Right forelimb (tissue), 1 donor: ENCODE data around the gene ABLIM2.
A peak's percentile ranks its signal among the peaks of the same experiment; 100 is the strongest.

ENCODE experiments used
- DNase-seq: peaks from one replicate; pipeline ENCODE4 v3.0.0-alpha.2; 2018

The ABLIM2 gene

DNA sequence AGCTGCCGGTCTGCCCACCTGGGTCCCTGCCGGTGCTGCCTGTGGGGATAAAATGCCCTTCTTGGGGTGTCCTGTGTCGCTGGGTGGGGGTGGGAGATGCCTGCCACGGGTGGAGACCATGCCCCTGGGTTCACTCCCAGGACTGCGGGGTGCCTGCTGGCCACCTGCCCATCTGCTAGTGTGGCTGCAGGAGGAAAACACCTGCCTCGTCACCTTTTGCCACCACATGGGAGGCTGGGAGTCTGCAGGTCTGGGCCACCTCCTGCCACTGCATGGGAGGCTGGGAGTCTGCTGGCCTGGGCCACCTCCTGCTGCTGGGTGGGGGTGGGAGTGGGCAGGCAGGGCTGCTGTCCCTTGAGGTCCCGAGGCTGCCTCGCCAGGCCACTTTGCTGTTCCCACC, 160.2 kb downstream of the ABLIM2 start:
- DNase-seq: no peak

DNA sequence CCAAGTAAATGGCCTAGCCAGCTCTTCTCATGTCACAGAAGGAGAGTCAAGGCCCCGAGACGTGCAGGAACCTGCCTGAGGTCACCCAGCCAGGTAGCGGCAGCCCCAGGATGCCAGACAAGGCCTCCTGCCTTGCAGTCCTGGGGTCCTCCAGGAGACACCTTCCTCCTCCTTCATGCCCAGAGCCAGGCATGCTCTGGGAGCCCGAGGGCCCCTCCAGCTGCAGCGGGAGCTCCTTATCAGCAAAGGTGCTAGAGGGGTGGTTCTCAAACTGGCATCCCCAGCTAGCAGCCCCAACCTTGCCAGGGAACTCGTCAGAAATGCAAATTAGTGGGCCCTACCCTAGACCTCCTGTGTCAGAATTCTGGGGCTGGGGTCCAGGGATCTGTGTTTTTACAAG, 162.7 kb downstream of the ABLIM2 start:
- no peak for DNase-seq

DNA sequence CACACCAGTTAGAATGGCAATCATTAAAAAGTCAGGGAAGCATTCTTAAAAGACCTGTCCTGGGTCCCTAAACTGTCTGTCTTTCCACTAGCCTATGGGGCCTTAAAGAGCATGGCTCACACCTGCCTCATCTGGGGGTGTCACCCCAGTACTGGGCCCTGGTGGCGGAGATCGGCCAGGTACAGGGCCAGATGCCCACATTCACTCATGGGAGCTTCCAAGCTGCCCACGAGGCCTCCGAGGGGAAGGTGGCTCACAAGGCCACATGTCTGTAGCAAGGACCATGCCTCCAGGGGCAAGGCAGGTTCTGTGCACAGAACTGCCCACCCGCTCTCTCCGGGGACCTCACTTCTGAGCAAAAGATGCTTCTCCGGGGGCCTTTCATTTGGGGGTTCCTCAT, 163.5 kb downstream of the ABLIM2 start:
- no peak for DNase-seq

DNA sequence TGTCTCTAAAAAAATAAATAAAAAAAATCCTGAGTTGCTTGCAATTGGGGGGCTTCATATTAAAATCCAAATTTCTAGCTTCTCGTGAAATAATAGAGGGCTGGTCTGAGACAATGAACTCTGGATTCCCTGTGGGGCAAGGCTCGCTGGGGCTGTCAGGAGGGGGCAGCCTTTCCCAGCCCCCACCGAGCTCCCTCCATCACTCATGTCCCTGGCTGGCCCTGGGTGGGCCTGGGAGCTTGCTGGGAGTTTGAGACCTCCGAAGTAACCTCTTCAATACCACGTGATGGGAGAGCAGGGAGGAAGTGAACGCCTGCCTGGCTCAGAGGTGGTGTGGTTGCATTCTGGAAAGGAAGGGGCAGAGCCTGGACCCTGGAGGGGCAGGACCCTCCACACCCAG, 164.9 kb downstream of the ABLIM2 start:
- no peak for DNase-seq

DNA sequence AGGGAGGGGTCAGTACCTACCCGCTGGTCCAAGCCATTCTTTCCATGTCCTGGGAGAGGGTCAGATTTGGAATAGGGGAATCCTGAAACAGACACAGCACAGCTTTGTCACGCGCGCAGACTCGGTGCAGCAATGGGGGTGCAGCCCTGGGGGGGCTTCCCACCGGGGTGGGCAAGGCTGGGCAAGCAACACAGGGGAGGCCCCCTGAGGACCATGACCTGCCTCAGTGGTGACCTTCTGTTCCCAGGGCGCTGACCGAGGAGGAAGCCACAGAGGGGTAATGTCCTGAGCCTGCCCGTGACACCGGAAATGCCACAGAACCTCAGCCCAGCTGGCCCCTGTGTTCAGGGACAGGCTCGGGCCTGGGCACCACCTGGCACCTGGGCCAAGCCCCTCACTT, 165.8 kb downstream of the ABLIM2 start:
- no peak for DNase-seq

DNA sequence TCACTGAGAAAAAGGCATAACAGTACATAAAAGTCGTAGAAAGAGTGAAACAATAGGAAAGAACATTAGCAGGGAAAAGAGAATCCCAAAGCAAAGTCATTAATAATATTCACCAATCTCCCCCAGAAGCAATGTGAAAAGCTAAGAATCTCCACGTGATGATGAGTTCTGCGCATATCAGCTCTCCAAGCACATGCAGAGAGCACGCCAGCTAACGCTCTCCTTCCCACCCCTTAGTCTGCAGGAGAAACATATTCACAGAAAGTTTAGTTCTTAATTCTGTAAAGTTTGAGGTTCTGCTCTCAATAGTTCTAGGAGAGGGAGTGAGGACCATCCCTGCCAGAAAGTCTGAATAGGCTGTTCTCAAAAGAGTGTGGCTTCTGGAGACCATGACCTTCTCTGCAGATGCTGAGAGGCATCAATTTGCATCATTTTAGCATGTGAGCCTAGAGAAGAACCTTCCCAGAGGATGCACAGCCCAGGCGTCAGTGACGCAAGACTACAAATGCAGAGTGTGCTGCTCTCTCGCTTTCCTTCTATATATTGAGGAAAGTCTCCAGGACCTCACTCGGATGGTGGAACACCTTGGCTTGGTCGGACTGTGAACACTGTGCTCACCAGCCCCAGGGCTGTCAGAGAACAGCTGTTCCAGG, 167.7 kb downstream of the ABLIM2 start:
- DNase-seq: no peak

DNA sequence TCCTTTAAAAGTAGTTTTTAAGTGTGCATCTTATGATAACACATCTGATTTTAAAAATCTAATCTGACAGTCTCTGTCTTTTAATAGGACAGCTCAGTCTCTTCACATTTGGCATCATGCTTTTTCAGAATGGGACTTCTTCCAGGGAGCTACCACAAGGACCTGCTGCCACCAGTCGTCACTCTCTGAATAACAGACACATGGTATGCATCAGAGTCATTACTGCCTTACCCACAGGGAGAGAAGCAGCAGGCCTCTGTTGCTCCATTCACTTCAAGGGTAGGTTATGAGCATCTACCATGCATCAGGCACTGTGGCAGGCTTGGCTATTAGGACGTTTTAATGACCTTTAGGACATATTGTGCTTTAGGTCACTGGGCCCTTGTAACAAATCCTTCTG, 169.0 kb downstream of the ABLIM2 start:
- DNase-seq: no peak

DNA sequence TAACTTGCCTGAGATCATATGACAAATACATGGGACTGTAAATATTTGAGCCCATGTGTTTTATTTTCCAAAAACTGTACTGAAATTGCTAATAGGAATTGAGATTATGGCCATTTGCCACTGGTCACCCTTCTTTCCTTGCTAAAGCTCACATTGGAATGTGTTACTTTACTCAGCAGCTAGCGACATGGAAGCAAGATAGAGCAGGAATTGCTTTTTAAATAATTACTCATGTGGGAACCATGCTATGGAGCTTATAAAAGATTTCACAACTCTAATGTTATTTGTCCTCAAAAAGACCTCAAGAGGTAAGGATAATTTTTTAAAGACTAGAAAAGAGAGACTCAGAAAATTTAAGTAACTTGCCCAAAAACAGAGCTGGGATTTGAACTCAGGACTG, 170.2 kb downstream of the ABLIM2 start:
- DNase-seq: no peak

DNA sequence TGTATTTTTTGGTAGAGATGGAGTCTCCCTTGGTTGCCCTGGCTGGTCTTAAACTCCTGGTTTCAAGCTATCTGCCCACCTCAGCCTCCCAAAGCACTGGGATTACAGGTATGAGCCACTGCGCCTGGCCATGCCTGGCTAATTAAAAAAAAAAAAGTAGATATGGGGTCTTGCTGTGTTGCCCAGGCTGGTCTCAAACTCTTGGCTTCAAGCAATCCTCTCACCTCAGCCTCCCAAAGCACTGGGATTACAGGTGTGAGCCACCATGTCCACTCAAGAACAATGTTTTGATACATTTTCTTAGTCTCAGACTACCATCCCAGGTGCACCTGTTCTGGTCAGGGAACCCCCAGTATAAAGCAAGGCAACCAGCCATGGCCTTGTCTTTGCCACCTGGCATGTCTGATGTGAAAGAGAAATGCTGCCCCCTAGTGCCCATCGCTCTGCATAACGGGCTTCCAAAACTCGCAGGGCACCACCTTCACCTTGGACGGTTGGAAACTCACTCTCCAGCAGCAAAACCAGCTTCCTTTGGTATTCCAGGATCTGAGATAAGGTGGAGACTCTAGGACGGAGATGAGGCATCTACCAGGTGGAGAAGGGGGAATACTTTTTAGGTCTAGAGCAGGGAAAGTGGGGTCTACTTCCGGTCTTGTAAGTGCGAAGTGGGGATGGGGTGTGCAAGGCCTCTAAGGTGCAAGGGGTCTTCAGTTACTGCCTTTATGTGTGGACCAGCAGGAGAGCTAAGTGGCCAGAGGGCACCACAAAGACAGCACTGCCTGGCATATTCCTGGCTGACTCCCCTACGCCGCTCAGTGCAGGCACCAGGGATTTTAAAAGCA, 171.2 kb downstream of the ABLIM2 start:
- DNase-seq: peak; percentile 83

DNA sequence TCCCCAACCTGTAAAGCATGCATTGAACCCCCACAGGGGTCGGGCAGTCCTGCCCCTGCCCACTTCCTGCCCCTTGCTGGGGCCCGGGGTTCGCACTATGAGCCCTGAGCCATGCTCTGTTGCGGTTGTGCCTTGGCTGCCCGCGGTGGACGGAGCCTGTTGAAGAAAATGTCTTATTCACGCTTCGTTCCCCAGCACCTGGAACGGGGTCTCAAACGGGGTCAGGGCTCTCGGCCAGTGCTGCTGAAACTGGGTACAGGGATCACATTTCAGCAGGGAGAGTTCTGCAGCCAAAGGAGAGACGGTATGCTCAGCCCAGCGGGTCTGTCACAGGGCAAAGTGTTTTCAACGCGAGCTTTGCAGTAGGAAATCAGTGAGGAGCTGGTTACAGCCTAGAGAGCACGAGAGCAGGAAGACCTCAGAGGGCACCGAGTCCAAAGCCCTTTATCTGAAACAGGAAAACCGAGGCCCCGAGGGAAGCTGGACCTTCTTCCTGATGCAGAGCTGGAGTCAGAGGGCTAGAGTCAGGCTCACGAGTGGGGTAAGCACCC, 172.6 kb downstream of the ABLIM2 start:
- no peak for DNase-seq

DNA sequence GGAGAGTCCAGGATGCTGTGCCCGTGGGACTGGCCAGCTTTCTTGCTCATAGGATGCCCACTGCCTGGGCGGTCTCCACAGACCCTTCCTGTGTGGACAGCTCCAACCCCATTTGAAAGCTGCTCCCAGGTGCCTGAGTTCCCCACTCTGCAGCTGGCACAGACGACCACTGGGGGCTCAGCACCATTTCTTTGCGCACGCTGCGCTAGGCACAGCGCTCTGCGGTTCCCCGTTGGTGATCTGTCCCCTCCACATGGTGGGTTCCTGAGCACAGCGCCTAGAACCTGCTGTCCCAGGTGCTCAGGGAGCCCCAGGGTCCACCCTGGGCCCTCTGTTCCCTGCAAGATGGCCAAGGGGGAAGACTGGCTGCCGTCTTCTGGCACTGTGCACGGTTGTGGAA, 173.5 kb downstream of the ABLIM2 start:
- no peak for DNase-seq

DNA sequence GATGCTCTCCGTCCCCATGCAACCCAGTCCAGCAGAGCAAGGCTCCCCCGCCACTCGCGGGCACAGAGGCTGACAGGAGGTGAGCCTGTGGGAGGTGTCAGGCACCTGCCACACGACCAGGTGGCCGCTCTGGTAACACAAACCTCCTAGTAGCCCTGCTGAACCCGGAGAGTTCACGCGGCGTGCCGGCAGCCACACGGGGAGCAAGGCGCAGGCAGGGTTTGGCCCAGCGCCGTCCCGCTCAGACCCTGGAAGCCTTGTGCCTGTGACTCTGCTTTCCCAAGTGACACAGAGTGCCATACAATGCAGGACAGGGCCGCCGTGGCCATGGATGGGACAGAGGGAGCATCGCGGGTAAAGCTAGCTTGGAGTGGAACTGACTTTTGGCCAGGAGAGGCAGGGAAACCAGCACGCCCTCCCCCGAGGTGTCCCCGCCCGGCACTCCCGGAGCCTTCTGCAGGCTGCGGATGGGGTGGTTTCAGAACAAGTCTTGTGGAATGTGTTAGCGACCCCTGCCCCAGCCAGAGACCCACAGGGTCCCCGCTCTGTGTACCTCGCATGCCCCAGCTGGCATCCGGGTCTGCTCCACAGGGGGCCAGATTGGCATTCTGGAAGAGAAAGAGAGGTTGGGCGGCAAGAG, 174.2 kb downstream of the ABLIM2 start:
- DNase-seq: no peak

DNA sequence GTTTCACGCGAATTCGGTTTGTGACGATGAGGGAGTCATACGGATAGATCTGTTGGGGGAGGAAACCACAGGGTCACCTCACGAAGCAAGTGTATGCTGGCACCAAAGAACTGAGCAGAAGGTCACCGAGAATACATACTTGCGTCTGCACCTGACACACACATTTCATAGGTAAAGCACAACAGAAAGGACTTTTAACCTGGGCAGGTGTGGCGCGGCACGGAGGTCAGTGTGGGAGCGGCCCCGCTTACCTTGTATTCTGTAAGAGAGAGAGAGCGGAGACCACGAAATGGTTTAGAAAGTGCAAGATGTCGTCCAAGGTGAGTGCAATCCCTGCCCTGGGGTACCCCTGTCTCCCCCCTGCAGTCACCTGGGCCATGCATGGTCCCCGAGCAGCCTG, 175.3 kb downstream of the ABLIM2 start:
- DNase-seq: no peak

DNA sequence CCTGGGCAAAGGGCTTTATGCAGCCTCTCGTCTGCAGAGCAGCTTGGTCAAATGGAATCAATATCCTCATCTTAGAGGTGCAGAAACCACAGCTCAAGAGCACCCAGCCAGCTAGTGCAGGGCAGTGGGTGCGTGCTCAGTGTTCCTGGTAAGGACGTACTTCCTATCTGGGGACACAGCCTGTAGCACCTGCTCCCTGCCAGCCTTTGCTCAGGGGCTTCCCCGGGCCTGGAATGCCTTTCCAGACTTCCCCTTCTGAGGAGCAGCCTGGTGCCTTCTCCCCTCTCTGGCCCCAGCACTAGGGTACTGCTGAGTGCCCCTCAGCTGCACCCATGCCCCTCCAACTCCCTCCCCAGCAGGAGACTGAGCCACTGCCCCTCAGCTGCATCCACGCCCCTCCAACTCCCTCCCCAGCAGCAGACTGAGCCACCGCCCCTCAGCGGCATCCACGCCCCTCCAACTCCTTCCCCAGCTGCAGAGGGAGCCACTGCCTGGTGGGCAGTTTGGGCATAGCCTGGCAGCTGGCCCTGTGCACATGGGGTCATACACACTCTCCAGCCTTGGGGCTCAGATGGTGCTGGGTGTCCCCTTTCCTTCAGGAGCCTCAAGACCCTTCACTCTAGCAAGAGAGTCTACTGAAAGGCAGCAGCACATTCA, 176.7 kb downstream of the ABLIM2 start:
- no peak for DNase-seq

DNA sequence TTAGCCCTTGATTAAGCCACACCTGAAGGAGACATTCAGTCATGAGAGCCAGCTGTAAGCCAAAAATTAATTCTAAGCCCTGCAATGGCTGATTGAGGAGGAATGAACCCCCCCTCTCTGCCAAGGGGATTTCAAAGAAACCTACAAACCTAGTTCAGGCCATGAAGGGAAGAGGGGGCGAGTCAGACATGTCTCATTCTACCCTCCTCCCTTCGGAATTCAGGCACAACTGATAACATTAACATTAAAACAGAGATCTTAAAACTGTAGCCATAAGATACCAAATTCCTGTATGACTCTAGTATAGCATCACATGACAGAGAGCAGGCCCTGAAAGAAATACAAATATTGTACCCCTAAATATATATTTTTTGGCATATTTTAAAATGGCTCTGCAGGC, 178.6 kb downstream of the ABLIM2 start:
- no peak for DNase-seq

DNA sequence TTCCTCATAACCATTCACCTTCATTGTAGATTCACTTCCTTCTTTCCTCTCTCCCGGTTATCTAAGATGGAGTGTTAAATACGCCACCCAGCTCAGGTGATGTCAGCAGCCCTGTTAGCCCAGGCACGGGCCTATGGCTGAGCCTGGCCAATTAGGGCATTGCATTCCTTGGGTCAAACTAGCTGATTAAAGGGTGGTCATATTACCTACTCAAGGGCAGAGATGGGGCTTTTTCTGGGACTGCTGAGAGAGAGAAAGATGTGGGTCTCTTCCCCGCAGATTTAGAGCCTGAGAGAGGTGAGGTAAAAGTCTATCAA, 179.0 kb downstream of the ABLIM2 start:
- no peak for DNase-seq

DNA sequence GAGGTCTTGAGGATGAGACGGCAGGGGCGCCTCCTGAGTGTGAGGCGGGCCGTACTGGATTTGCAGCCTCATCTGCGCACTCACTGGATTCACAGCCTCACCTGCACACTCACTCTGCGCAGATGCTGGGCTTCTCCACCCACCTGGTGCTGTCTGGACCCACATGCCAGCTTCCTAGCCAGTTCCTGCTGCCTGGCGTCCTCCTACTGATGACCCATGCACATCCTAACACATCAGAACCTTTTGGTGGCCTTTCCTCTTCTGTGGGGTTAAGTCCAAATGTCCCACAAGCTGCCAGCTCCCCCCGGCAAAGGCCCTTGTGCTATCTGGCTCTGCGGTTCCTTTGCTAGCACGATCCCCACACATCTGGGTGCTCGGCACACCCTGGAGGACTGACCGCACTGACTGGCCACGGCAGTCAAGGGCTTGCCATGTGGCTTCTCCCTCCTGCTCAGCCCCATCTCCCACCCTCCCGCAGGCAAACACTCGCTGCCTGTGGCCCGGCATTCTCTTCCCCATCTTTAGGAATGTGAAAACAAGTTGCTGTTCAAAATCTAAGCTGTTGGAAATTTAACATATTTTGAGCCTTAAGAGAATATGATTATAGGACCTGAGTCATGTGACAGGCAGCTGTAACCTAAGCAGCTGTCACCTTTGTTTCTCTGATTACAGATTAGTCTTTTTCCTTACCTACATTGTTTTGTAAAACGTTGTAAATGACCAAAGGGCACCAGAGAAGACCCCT, 179.5 kb downstream of the ABLIM2 start:
- no peak for DNase-seq

DNA sequence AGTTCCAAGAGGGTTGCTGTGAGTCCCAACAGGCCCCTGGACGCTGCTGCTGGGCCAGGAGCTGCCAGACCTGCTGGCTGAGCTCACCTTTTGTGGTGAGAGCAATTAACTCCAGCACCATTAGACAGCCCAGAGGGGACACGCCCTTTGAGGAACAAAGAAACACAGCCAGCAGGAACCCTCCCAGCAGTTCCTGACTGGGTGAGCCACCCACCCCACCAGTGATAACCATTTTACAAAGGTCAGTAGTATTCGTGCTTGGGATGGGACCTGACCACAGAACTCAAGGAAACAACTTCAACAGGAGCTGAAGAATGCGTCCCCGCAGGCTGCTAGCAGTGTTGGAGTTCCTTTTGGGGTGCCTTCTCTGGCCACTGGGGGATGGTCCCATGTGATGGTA, 180.1 kb downstream of the ABLIM2 start:
- DNase-seq: no peak

DNA sequence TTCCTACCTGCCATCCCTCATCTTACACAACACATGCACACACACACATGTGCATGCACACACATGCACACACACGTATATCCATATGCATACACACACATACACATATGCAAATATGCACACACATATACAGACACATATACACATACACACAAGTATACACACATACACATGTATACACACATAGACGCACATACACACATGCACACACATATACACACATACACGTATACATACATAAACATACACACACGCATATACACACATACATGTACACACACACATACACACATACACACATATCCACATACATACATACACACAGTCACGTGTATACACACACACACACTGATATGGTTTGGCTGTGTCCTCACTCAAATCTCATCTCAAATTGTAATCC, 182.0 kb downstream of the ABLIM2 start:
- no peak for DNase-seq

DNA sequence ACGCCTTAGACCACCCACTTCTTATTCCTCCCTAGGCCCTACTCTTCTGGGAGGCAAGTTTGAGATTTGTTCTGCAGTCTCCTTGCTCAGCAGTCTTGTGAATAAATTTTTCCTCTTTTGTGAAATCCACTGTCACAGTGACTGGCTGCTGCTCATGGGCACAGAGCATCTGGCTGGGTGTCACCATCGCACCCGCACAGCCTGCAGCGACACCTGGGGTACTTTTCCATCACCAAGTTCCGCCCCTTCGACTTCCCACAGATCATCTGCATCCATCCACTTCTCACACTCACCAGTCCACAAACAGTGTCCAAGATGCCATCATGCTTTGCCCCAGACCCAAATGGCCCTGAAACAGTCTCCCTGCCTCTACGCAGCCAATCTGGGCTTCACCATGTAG, 182.6 kb downstream of the ABLIM2 start:
- no peak for DNase-seq

DNA sequence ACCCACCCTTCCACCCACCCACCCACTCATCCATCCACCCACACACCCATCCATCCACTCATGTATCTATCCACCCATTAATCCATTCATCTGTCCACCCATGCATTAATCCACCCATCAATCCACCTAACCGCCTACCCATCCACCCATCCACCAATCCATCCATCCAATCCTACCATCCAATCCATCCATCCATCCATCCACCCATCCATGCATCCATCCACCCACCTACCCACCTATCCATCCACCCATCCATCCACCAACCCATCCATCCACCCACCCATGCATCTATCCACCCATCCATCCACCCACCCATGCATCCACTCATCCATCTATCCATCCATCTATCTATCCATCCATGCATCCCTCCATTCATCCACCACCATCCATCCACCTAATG, 184.2 kb downstream of the ABLIM2 start:
- no peak for DNase-seq

DNA sequence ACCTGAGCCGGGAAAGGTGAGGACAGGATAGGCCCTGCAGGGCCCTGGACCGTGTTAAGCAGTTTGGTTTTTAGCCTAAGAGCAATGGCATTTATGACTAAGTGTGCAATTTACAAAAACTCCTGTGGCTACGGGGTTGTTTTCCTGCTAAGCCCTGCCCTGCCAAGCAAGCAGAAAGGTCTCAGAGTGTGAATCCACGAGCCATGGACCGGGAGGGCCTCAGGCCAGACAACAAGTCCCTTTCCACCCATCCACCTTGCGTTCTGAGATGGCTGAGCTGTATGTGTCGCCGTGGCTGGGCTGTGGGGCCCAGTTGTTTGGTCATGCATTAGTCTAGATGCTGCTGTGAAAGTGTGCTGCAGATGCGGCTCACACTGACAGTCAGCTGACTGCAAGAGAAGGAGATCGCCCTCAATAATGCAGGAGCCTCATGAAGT, 185.1 kb downstream of the ABLIM2 start:
- no peak for DNase-seq
